ENCODE data around the gene NPPA. TPM values are rescaled to one million over a fixed set of nuclear protein-coding genes. Genes with fewer than 3 reads are reported as not detected.

Gene NPPA
- total and polyA plus RNA-seq, 8 donors = 0.48 to 7.2 (median 2.7) TPM; not detected in 3

- intact Hi-C loops (cut with DNase I; ENCODE audit: low total_unique reads) = no loop called here
- H3K27me3 ChIP-seq = peaks cover 0 to 41% (median 7%) of the 10 kb centered on the region in 3 donors
- no peak for DNase-seq
- WGBS, 5 donors = 61 to 80% (median 66%) methylated on average over 4 to 12 of the region's 12 CpGs
- TF ChIP-seq POLR2A (IDR thresholded peaks at IDR 0.05) = no peak
- no peak for TF ChIP-seq POLR2AphosphoS5 (IDR thresholded peaks at IDR 0.05)
- TF ChIP-seq EP300 (IDR thresholded peaks at IDR 0.05) = no peak
- no peak for TF ChIP-seq CTCF (IDR thresholded peaks at IDR 0.05)
- no peaks in the 10 kb centered on the region for H3K9me3 ChIP-seq
- H3K27ac ChIP-seq = peak overlapping the region in 2 of 5 donors; percentile 4 to 18
- H3K36me3 ChIP-seq = no peaks in the 10 kb centered on the region
- peaks cover 0 to 24% (median 9%) of the 10 kb centered on the region in 4 donors for H3K4me1 ChIP-seq
- no peak overlapping the region for H3K4me3 ChIP-seq
Measured at GRCh38 chr1:11880181-11880575, 32.6 kb upstream of the NPPA start.

- 80 to 86% (median 82%) methylated on average over 17 to 28 of the region's 28 CpGs for WGBS, 5 donors
- H3K27ac ChIP-seq = no peak overlapping the region
- no peak for TF ChIP-seq POLR2AphosphoS5 (IDR thresholded peaks at IDR 0.05)
- no peak for TF ChIP-seq POLR2A (IDR thresholded peaks at IDR 0.05)
- no peak for TF ChIP-seq EP300 (IDR thresholded peaks at IDR 0.05)
- H3K27me3 ChIP-seq = peaks cover 0 to 41% (median 10%) of the 10 kb centered on the region in 3 donors
- DNase-seq = no peak
- H3K9me3 ChIP-seq = no peaks in the 10 kb centered on the region
- H3K36me3 ChIP-seq = no peaks in the 10 kb centered on the region
- no peak overlapping the region for H3K4me3 ChIP-seq
- H3K4me1 ChIP-seq = peaks cover 0 to 24% (median 9%) of the 10 kb centered on the region in 4 donors
- intact Hi-C loops (cut with DNase I; ENCODE audit: low total_unique reads) = no loop called here
Measured at GRCh38 chr1:11879311-11880180, 32.0 kb upstream of the NPPA start.

GRCh38 chr1:11878891-11879190 is 31.3 kb upstream of the NPPA start:
- DNase-seq = no peak
- intact Hi-C loops (cut with DNase I; ENCODE audit: low total_unique reads) = no loop called here
- H3K4me3 ChIP-seq = no peak overlapping the region
- no peaks in the 10 kb centered on the region for H3K9me3 ChIP-seq
- H3K27ac ChIP-seq = no peak overlapping the region
- no peaks in the 10 kb centered on the region for H3K36me3 ChIP-seq
- WGBS, 5 donors = 82 to 100% (median 93%) methylated on average over 4 to 6 of the region's 6 CpGs
- TF ChIP-seq POLR2A (IDR thresholded peaks at IDR 0.05) (no peak), EP300 (IDR thresholded peaks at IDR 0.05) (no peak), POLR2AphosphoS5 (IDR thresholded peaks at IDR 0.05) (no peak), CTCF (IDR thresholded peaks at IDR 0.05) (no peak)
- H3K27me3 ChIP-seq = peaks cover 0 to 41% (median 10%) of the 10 kb centered on the region in 3 donors
- peaks cover 0 to 24% (median 9%) of the 10 kb centered on the region in 4 donors for H3K4me1 ChIP-seq

GRCh38 chr1:11878081-11878890 is 30.7 kb upstream of the NPPA start:
- Histone ChIP-seq H3K4me3 (no peak overlapping the region), H3K9me3 (no peaks in the 10 kb centered on the region), H3K27ac (no peak overlapping the region), H3K27me3 (peaks cover 0 to 41% (median 10%) of the 10 kb centered on the region in 3 donors), H3K4me1 (peaks cover 0 to 24% (median 9%) of the 10 kb centered on the region in 4 donors), H3K36me3 (no peaks in the 10 kb centered on the region)
- DNase-seq = no peak
- intact Hi-C loops (cut with DNase I; ENCODE audit: low total_unique reads) = no loop called here
- 78 to 89% (median 87%) methylated on average over 8 to 31 of the region's 31 CpGs for WGBS, 5 donors
- TF ChIP-seq POLR2A (IDR thresholded peaks at IDR 0.05) = no peak
- TF ChIP-seq CTCF (IDR thresholded peaks at IDR 0.05) = no peak
- no peak for TF ChIP-seq EP300 (IDR thresholded peaks at IDR 0.05)
- no peak for TF ChIP-seq POLR2AphosphoS5 (IDR thresholded peaks at IDR 0.05)

All from stomach (tissue), 9 donors.